Limb (tissue), 2 donors: ENCODE data around the gene SPHK2.
A peak's percentile ranks its signal among the peaks of the same experiment; 100 is the strongest.

Experiments used
- DNase-seq, 2 donors: peaks; one replicate each; pipeline ENCODE4 v3.0.0-alpha.2; 2016; ENCODE audit errors: extremely low spot score in 2 of 2

SPHK2 gene

GRCh38 chr19:48635966-48636858, 16.9 kb downstream of the SPHK2 start:
- DNase-seq = peak in 1 of 2 donors; percentile 59

- no peak for DNase-seq
These were observed 17.6 kb downstream of the SPHK2 start, which contains the start of gene DBP for GRCh38 chr19:48636859-48637448. DBP (minus strand) TSS chr19:48637379; CDS start chr19:48636994, 385 bp downstream.

- peak; percentile 96 to 99 for DNase-seq
These were observed 18.2 kb downstream of the SPHK2 start for GRCh38 chr19:48637449-48637947.

GRCh38 chr19:48637948-48638830, 18.9 kb downstream of the SPHK2 start:
- DNase-seq = peak; percentile 86 to 92

- peak in 1 of 2 donors; percentile 70 for DNase-seq
These were observed 19.6 kb downstream of the SPHK2 start for GRCh38 chr19:48638831-48639381.

- DNase-seq = no peak
These were observed 20.4 kb downstream of the SPHK2 start for GRCh38 chr19:48639483-48640375.

GRCh38 chr19:48641850-48642249, 22.5 kb downstream of the SPHK2 start:
- DNase-seq = no peak

- DNase-seq = no peak
These were observed 23.6 kb downstream of the SPHK2 start for GRCh38 chr19:48642862-48643261.

- DNase-seq = no peak
These were observed 25.0 kb downstream of the SPHK2 start for GRCh38 chr19:48644355-48644754.

- DNase-seq = peak; percentile 72 to 83
These were observed 25.7 kb downstream of the SPHK2 start for GRCh38 chr19:48644839-48645619.

- no peak for DNase-seq
These were observed 26.3 kb downstream of the SPHK2 start for GRCh38 chr19:48645620-48646000.

- peak in 1 of 2 donors; percentile 97 for DNase-seq
These were observed 26.9 kb downstream of the SPHK2 start, which contains the start of gene CA11 for GRCh38 chr19:48646001-48646721. CA11 (minus strand) TSS chr19:48646187; CDS start chr19:48645632, 555 bp downstream.

GRCh38 chr19:48646722-48647216, 27.5 kb downstream of the SPHK2 start:
- peak in 1 of 2 donors; percentile 94 for DNase-seq

- no peak for DNase-seq
These were observed 28.8 kb downstream of the SPHK2 start for GRCh38 chr19:48648134-48648533.

GRCh38 chr19:48650974-48651682, 31.8 kb downstream of the SPHK2 start:
- no peak for DNase-seq

- DNase-seq = no peak
These were observed 32.4 kb downstream of the SPHK2 start for GRCh38 chr19:48651683-48652048.

- peak; percentile 72 to 84 for DNase-seq
These were observed 35.2 kb downstream of the SPHK2 start for GRCh38 chr19:48654299-48655059.
